H1 (cell line): ENCODE measurements around the gene BICRAL. TPM values are rescaled to one million over a fixed set of nuclear protein-coding genes. Genes with fewer than 3 reads are reported as not detected.
A peak's percentile ranks its signal among the peaks of the same experiment; 100 is the strongest.

Source experiments
- CTCF ChIA-PET: fragments of 300-600 bp; sonication (Branson Sonifier 250); formaldehyde crosslinking; loops from one replicate; lab custom pipeline; 2021; ENCODE audit not compliant: partially characterized antibody; lab: Charles Lee
- POLR2A ChIA-PET: fragments of 300-600 bp; sonication (Branson Sonifier 250); formaldehyde crosslinking; loops from one replicate; lab custom pipeline; 2021; ENCODE audit warnings: inconsistent platforms; ENCODE audit not compliant: partially characterized antibody; lab: Charles Lee
- DNase-seq, 2 experiments: peaks; one replicate each; pipeline versions ENCODE4 v3.0.0 to v3.0.0-alpha.2; 2010 to 2022; ENCODE audit warnings: low spot score in 2 of 2, low read depth in 1 of 2, mixed read lengths in 1 of 2
- FAIRE-seq: peaks from 2 replicates; lab custom pipeline; 2011; peaks lifted over from hg19 to GRCh38; lab: Jason Lieb, UNC
- H2AFZ ChIP-seq: 2 replicates; pipeline ENCODE4 v1.8.1; 2012; ENCODE audit warnings: low read length, inconsistent platforms
- H2AK5ac ChIP-seq: 2 replicates; pipeline ENCODE4 v1.6.1; 2013; ENCODE audit warnings: low read depth, low read length
- H2BK120ac ChIP-seq: replicated peaks from 2 replicates; pipeline ENCODE3; 2013; ENCODE audit warnings: low read depth, low read length, inconsistent platforms
- H2BK12ac ChIP-seq: 2 replicates; pipeline ENCODE4 v1.6.1; 2013; ENCODE audit warnings: low read depth, low read length
- H2BK15ac ChIP-seq: 2 replicates; pipeline ENCODE4 v1.6.1; 2013; ENCODE audit warnings: low read length
- H2BK20ac ChIP-seq: 2 replicates; pipeline ENCODE4 v1.6.1; 2013; ENCODE audit warnings: low read length
- H2BK5ac ChIP-seq: 2 replicates; pipeline ENCODE4 v1.6.1; 2013; ENCODE audit warnings: low read depth, low read length
- H3K14ac ChIP-seq: 2 replicates; pipeline ENCODE4 v1.6.1; 2013; ENCODE audit warnings: inconsistent platforms; ENCODE audit not compliant: insufficient read length
- H3K18ac ChIP-seq: 2 replicates; pipeline ENCODE4 v1.6.1; 2013; ENCODE audit warnings: low read length; ENCODE audit errors: extremely low read depth
- H3K23ac ChIP-seq: 2 replicates; pipeline ENCODE4 v1.6.1; 2013; ENCODE audit warnings: inconsistent platforms; ENCODE audit not compliant: insufficient read length
- H3K23me2 ChIP-seq: 2 replicates; pipeline ENCODE4 v1.6.1; 2013; ENCODE audit warnings: low read depth, low read length
- H3K27ac ChIP-seq: 2 replicates; pipeline ENCODE4 v1.6.1; 2011; ENCODE audit warnings: low read depth, low read length, inconsistent platforms
- H3K27me3 ChIP-seq, 4 experiments: replicated peaks in 1 of 4; 1 replicate in 1 of 4; 2 replicates in 3 of 4; pipeline versions ENCODE4 v1.6.1 to v1.8.1; 2011 to 2013; ENCODE audit warnings: low read length in 3 of 4, mild to moderate bottlenecking in 3 of 4, inconsistent platforms in 2 of 4, mixed read lengths in 2 of 4, moderate library complexity in 1 of 4; ENCODE audit not compliant: control insufficient read depth in 3 of 4, insufficient read depth in 3 of 4; ENCODE audit errors: extremely low read depth in 1 of 4
- H3K36me3 ChIP-seq, 4 experiments: 2 replicates each; pipeline versions ENCODE4 v1.6.1 to v1.8.1; 2011 to 2013; ENCODE audit warnings: mild to moderate bottlenecking in 4 of 4, low read length in 3 of 4, moderate library complexity in 2 of 4, control low read depth in 1 of 4, inconsistent platforms in 1 of 4; ENCODE audit not compliant: insufficient read depth in 4 of 4, control insufficient read depth in 2 of 4
- H3K4ac ChIP-seq: replicated peaks from 2 replicates; pipeline ENCODE3; 2013; ENCODE audit warnings: low read length, low read depth, mixed read lengths, inconsistent platforms; ENCODE audit not compliant: insufficient read length
- H3K4me1 ChIP-seq, 4 experiments: replicated peaks in 1 of 4; 1 replicate in 1 of 4; 2 replicates in 3 of 4; pipeline versions ENCODE4 v1.6.1 to v1.8.1; 2011 to 2013; ENCODE audit warnings: low read length in 3 of 4, inconsistent platforms in 2 of 4, mixed read lengths in 1 of 4; ENCODE audit not compliant: insufficient read depth in 4 of 4, control insufficient read depth in 3 of 4
- H3K4me2 ChIP-seq, 2 experiments: 2 replicates each; pipeline versions ENCODE4 v1.6.1 to v1.8.1; 2011 to 2013; ENCODE audit warnings: low read depth in 2 of 2, low read length in 2 of 2, control low read depth in 1 of 2, inconsistent platforms in 1 of 2, mild to moderate bottlenecking in 1 of 2; ENCODE audit not compliant: insufficient read depth in 1 of 2
- H3K4me3 ChIP-seq, 4 experiments: fragments of 200-600, 300-600 bp in 1 of 4; sonication (generic), shearing (Covaris generic), sonication (Bioruptor Twin) in 1 of 4; 2 replicates each; pipeline versions ENCODE4 v1.5.1 to v1.8.1; 2011 to 2016; ENCODE audit warnings: low read length in 4 of 4, low read depth in 3 of 4, control low read depth in 2 of 4, inconsistent platforms in 2 of 4, mild to moderate bottlenecking in 2 of 4, mixed read lengths in 1 of 4, moderate library complexity in 1 of 4; ENCODE audit not compliant: insufficient read depth in 2 of 4; ENCODE audit errors: extremely low read depth in 1 of 4
- H3K56ac ChIP-seq: replicated peaks from 2 replicates; pipeline ENCODE3; 2013; ENCODE audit warnings: low read depth, mild to moderate bottlenecking, mixed read lengths, low read length, inconsistent platforms; ENCODE audit not compliant: insufficient read length
- H3K79me1 ChIP-seq: 2 replicates; pipeline ENCODE4 v1.6.1; 2013; ENCODE audit warnings: low read depth, low read length, control low read depth
- H3K79me2 ChIP-seq, 2 experiments: 2 replicates each; pipeline versions ENCODE4 v1.6.1 to v1.8.1; 2012 to 2013; ENCODE audit warnings: low read length in 2 of 2, mild to moderate bottlenecking in 2 of 2, inconsistent platforms in 1 of 2; ENCODE audit not compliant: insufficient read depth in 2 of 2, control insufficient read depth in 1 of 2
- H3K9ac ChIP-seq, 4 experiments: replicated peaks in 1 of 4; 1 replicate in 1 of 4; 2 replicates in 3 of 4; pipeline versions ENCODE4 v1.6.1 to v1.8.1; 2011 to 2013; ENCODE audit warnings: low read depth in 3 of 4, low read length in 3 of 4, control low read depth in 2 of 4, mild to moderate bottlenecking in 2 of 4, moderate library complexity in 2 of 4, inconsistent platforms in 1 of 4; ENCODE audit errors: extremely low read depth in 1 of 4
- H3K9me3 ChIP-seq, 2 experiments: 2 replicates each; pipeline versions ENCODE4 v1.6.1 to v1.8.1; 2012 to 2013; ENCODE audit warnings: mild to moderate bottlenecking in 2 of 2, moderate library complexity in 2 of 2, control low read depth in 1 of 2, inconsistent platforms in 1 of 2, low read depth in 1 of 2, low read length in 1 of 2, mixed read lengths in 1 of 2; ENCODE audit not compliant: insufficient read depth in 2 of 2
- H4K20me1 ChIP-seq, 2 experiments: replicated peaks in 1 of 2; 2 replicates each; pipeline versions ENCODE3 to v1.8.1; 2011 to 2013; ENCODE audit warnings: inconsistent platforms in 2 of 2, low read length in 2 of 2, mild to moderate bottlenecking in 1 of 2; ENCODE audit not compliant: insufficient read depth in 2 of 2, control insufficient read depth in 1 of 2
- H4K5ac ChIP-seq: 2 replicates; pipeline ENCODE4 v1.6.1; 2013; ENCODE audit warnings: low read length, low read depth, mixed read lengths, inconsistent platforms; ENCODE audit not compliant: insufficient read length
- H4K8ac ChIP-seq: 2 replicates; pipeline ENCODE4 v1.8.0; 2013; ENCODE audit warnings: mild to moderate bottlenecking, moderate library complexity, low read length, inconsistent platforms; ENCODE audit not compliant: insufficient read depth; ENCODE audit errors: extremely low read depth
- H4K91ac ChIP-seq: replicated peaks from 2 replicates; pipeline ENCODE3; 2013; ENCODE audit warnings: low read length, mixed read lengths, inconsistent platforms; ENCODE audit not compliant: insufficient read length
- EGR1 ChIP-seq: IDR thresholded peaks from 2 replicates; pipeline ENCODE4 v1.6.1; 2011; ENCODE audit warnings: low read depth, low read length, borderline replicate concordance
- EP300 ChIP-seq, 2 experiments: IDR thresholded peaks; 1 replicate in 1 of 2; 2 replicates in 1 of 2; pipeline ENCODE4 v1.6.1; 2011 to 2012; ENCODE audit warnings: low read depth in 2 of 2, low read length in 2 of 2, mild to moderate bottlenecking in 2 of 2, borderline replicate concordance in 1 of 2, inconsistent platforms in 1 of 2, moderate library complexity in 1 of 2
- EZH2 ChIP-seq: fragments of 200-600 bp; sonication (generic); IDR thresholded peaks from 2 replicates; pipeline ENCODE4 v1.7.1; 2012; ENCODE audit warnings: low read depth, mild to moderate bottlenecking, moderate library complexity, low read length, inconsistent platforms; ENCODE audit not compliant: severe bottlenecking
- KDM1A ChIP-seq: fragments of 200-600, 300-600 bp; sonication (generic); IDR thresholded peaks from 2 replicates; pipeline ENCODE4 v1.7.1; 2016; ENCODE audit warnings: mild to moderate bottlenecking, low read length, borderline replicate concordance
- KDM4A ChIP-seq: IDR thresholded peaks from one replicate; pipeline ENCODE4 v1.7.1; 2012; ENCODE audit warnings: low read depth, mild to moderate bottlenecking, moderate library complexity, low read length, inconsistent platforms; ENCODE audit not compliant: severe bottlenecking
- NANOG ChIP-seq: IDR thresholded peaks from 2 replicates; pipeline ENCODE4 v1.6.1; 2011; ENCODE audit warnings: low read length, low read depth, mild to moderate bottlenecking, inconsistent platforms; ENCODE audit not compliant: insufficient read depth, poor library complexity, severe bottlenecking
- SP2 ChIP-seq: IDR thresholded peaks from 2 replicates; pipeline ENCODE4 v1.6.1; 2012; ENCODE audit warnings: mild to moderate bottlenecking, low read length, inconsistent platforms
- ZNF274 ChIP-seq: IDR thresholded peaks from 2 replicates; pipeline ENCODE4 v1.7.0; 2012; ENCODE audit warnings: low read length, borderline replicate concordance; ENCODE audit errors: extremely low read depth
- WGBS, 2 experiments: shearing (Covaris generic) in 1 of 2; methylation state at CpG; one replicate each; pipeline versions ENCODE4 v1.1.6 to v1.1.7; 2013 to 2015; ENCODE audit warnings: low lambda C conversion rate in 2 of 2, mixed read lengths in 2 of 2, inconsistent platforms in 1 of 2, low coverage in 1 of 2, missing lambda C conversion rate in 1 of 2; ENCODE audit not compliant: insufficient replicate concordance in 2 of 2, insufficient coverage in 1 of 2, insufficient read length in 1 of 2; ENCODE audit errors: extremely low coverage in 1 of 2, missing lambda C conversion rate in 1 of 2; 5-methylcytosine and 5-hydroxymethylcytosine counted together
- polyA plus RNA-seq, 7 experiments: library from polyadenylated mRNA; depleted of rRNA in 3 of 7; stranded (reverse) in 5 of 7; unstranded in 2 of 7; fragments of >200 nt in 5 of 7; fragments of 200-250 nt in 2 of 7; gene quantifications; 1 replicate in 5 of 7; 2 replicates in 1 of 7; 4 replicates in 1 of 7; pipeline versions ENCODE4 v1.2.1 to v1.2.3, GENCODE V29; 2011 to 2013; ENCODE audit warnings: missing spikeins in 2 of 7, mixed read lengths in 2 of 7
- total RNA-seq: library from RNA; stranded (reverse); fragmentation: NEBNext Ultra II Directional; extraction: Animal tissue kit (Norgen Biotek cat#: 25700); gene quantifications from 2 replicates; pipeline ENCODE4 v1.2.1, GENCODE V29; 2021
- TF ChIP-seq, protein P1 (sequence below), 3 experiments: IDR thresholded peaks; 1 replicate in 2 of 3; 2 replicates in 1 of 3; pipeline versions ENCODE4 v1.5.1 to v1.6.1; 2011; ENCODE audit warnings: low read length in 3 of 3, mild to moderate bottlenecking in 3 of 3, inconsistent platforms in 2 of 3, low read depth in 1 of 3, moderate library complexity in 1 of 3; ENCODE audit not compliant: insufficient read depth in 1 of 3; ENCODE audit errors: control extremely low read depth in 1 of 3

Gene BICRAL
- total and polyA plus RNA-seq, 2 of the 8 experiments (the other 6 are each of a cell fraction or from before 2014, with no cell fraction given), result 9.4 to 12.2 TPM

DNA sequence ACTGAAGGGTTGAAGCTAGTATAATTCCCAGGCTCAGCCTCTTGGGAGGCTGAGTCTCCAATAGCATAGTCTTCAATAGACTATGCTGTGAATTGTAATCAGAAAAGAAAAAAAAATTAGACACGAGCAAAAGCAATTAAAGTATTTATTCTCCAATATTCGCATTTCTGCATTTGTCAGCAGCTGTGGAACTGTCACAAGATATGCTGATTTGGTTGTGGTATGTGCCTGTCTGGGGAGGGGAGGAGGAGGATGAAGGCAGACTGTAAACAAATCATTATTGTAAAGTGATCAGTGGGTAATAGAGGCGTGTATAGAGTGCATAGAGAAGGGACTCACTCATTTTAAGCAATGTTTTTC lies 10.1 kb upstream of the BICRAL start:
- Histone ChIP-seq H4K20me1 (no peaks in the 10 kb centered on the region), H3K9ac (0 out of 7 replicates have a peak overlapping the region, but pooled peaks of 1 of the 4 experiments have one; percentile 29), H2BK5ac (no peak overlapping the region), H4K91ac (no peak overlapping the region), H3K14ac (no peak overlapping the region), H2AFZ (no peak overlapping the region), H3K23ac (no peak overlapping the region), H4K8ac (no peak overlapping the region), H3K79me2 (no peaks in the 10 kb centered on the region)
- no peak for DNase-seq
- TF ChIP-seq NANOG (no peak), EP300 (IDR thresholded peaks at IDR 0.05; ENCODE audit: borderline replicate concordance in 1 of 2, low read depth in 2 of 2, low read length in 2 of 2) (no peak), KDM1A (no peak), EZH2 (no peak), EGR1 (no peak), SP2 (no peak), ZNF274 (no peak), KDM4A (no peak)
- TF ChIP-seq, protein P1, sequence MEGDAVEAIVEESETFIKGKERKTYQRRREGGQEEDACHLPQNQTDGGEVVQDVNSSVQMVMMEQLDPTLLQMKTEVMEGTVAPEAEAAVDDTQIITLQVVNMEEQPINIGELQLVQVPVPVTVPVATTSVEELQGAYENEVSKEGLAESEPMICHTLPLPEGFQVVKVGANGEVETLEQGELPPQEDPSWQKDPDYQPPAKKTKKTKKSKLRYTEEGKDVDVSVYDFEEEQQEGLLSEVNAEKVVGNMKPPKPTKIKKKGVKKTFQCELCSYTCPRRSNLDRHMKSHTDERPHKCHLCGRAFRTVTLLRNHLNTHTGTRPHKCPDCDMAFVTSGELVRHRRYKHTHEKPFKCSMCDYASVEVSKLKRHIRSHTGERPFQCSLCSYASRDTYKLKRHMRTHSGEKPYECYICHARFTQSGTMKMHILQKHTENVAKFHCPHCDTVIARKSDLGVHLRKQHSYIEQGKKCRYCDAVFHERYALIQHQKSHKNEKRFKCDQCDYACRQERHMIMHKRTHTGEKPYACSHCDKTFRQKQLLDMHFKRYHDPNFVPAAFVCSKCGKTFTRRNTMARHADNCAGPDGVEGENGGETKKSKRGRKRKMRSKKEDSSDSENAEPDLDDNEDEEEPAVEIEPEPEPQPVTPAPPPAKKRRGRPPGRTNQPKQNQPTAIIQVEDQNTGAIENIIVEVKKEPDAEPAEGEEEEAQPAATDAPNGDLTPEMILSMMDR (IDR thresholded peaks at IDR 0.05; ENCODE audit: control extremely low read depth in 1 of 3, insufficient read depth in 1 of 3, low read depth in 1 of 3, low read length in 3 of 3), result no peak
- TF ChIP-seq, all 59 proteins: peak for 0
- H2BK120ac ChIP-seq, result no peak overlapping the region
- H2BK20ac ChIP-seq, result no peak overlapping the region
- FAIRE-seq, result no peak
- POLR2A ChIA-PET, result interaction anchor here (1.2 to 16.3 kb wide), 7 partner anchors 11 to 108 kb away, joined by 3 to 268 read pairs (median 37); partner anchors contain the start of genes BICRAL, RPL7L1 and TBCC
- H3K23me2 ChIP-seq, result no peaks in the 10 kb centered on the region
- CTCF ChIA-PET, result interaction anchor here (0.8 kb wide), 1 partner anchor 13 kb away, joined by 3 read pairs; no protein-coding TSS in a partner anchor
- H3K4me3 ChIP-seq, result peak overlapping the region in 1 of 4 experiments; percentile 52; a peak in 1 of 8 replicates
- no peaks in the 10 kb centered on the region; a peak in 1 of 8 replicates for H3K36me3 ChIP-seq
- H2BK15ac ChIP-seq, result no peak overlapping the region
- H3K27ac ChIP-seq, result no peak overlapping the region
- H3K4ac ChIP-seq, result no peak overlapping the region
- peak overlapping the region; percentile 55 to 65; a peak in 3 of 4 replicates for H3K4me2 ChIP-seq
- H3K56ac ChIP-seq, result no peak overlapping the region
- WGBS, 2 experiments, result 67% methylated on average over 3 of the region's 3 CpGs; no CpG with 5 or more reads in 1 of the 2 experiments
- H3K79me1 ChIP-seq, result peaks cover 2% of the 10 kb centered on the region
- no peak overlapping the region for H3K18ac ChIP-seq
- H2AK5ac ChIP-seq, result no peak overlapping the region
- H3K9me3 ChIP-seq, result no peaks in the 10 kb centered on the region
- no peaks in the 10 kb centered on the region; a peak in 1 of 7 replicates for H3K27me3 ChIP-seq
- no peak overlapping the region for H2BK12ac ChIP-seq
- peaks cover 5 to 16% (median 7%) of the 10 kb centered on the region in 4 experiments; a peak in 6 of 7 replicates for H3K4me1 ChIP-seq
- no peak overlapping the region for H4K5ac ChIP-seq
